Cardiac fibroblast (primary cell): ENCODE measurements around the gene CHMP2A.

Experiments
- DNase-seq, 2 donors: peaks; one replicate each; pipeline versions ENCODE4 v3.0.0 to v3.0.0-alpha.2; 2010; ENCODE audit warnings: low read depth in 2 of 2
- H3K4me3 ChIP-seq, 2 donors: replicated peaks in 1 of 2; 1 replicate in 1 of 2; 2 replicates in 1 of 2; pipeline ENCODE4 v1.5.1; 2011; ENCODE audit warnings: low read depth in 2 of 2, low read length in 2 of 2, mild to moderate bottlenecking in 2 of 2, moderate library complexity in 1 of 2
- TF ChIP-seq, protein P1 (sequence below): IDR thresholded peaks from one replicate; pipeline ENCODE4 v1.5.1; 2011; ENCODE audit warnings: low read depth, mild to moderate bottlenecking, low read length, inconsistent platforms

The CHMP2A gene

DNA sequence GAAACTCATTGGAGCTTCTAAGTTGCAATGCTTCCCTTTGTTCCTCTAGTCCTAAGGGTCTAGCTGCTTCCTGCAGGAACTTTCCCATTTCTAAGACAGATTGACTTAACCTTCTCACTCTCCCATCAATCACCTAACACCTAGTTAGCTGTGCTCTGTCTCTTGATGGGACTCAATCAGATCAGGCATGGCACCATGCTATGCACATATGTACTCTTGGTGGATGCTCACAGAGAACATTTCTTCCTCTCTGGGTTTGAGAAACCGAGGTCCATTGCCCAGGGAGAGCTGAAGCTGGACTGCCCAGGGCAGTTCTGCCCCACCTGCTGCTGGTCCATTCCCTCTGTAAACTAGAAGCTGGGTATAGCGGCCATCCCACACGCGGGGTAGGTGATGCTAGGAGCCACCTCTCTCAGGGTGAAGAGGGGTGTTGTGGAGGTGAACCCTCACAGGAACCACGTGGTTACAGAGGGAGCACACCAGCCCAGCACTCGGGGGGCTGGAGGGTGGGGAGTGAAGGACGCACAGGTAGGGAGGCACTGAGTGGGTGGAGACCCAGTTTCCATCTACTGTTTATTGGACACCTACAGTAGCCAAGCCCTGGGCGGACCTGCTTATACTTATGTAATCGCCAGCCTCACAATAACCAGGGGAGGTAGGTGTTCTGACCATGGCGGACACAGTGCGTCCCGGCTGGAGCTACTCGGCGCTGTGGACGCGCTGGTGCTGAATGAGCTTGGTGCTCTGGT lies 6.6 kb upstream of the CHMP2A start:
- TF ChIP-seq, protein P1, sequence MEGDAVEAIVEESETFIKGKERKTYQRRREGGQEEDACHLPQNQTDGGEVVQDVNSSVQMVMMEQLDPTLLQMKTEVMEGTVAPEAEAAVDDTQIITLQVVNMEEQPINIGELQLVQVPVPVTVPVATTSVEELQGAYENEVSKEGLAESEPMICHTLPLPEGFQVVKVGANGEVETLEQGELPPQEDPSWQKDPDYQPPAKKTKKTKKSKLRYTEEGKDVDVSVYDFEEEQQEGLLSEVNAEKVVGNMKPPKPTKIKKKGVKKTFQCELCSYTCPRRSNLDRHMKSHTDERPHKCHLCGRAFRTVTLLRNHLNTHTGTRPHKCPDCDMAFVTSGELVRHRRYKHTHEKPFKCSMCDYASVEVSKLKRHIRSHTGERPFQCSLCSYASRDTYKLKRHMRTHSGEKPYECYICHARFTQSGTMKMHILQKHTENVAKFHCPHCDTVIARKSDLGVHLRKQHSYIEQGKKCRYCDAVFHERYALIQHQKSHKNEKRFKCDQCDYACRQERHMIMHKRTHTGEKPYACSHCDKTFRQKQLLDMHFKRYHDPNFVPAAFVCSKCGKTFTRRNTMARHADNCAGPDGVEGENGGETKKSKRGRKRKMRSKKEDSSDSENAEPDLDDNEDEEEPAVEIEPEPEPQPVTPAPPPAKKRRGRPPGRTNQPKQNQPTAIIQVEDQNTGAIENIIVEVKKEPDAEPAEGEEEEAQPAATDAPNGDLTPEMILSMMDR: no peak

DNA sequence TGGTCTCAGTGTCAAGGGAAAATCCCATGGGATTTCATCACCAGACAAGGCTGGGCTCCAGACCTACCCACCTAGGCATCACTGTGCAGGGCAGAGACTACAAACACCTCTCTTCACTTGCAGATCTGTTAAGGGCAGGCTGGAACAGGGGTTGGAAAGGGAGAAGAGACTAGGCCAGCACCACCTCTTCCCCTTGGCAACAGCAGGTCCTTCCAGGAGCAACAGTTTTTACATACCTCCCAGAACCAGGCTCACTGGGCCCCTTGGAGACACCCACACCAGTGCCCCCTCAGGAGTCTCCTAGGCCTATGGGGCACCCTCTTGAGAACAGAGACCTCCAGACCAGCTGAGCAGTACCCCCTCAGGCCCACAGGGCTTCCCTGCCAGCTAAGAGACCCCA lies 6.0 kb upstream of the CHMP2A start:
- TF ChIP-seq, protein P1: no peak
- no peak for DNase-seq
- no peak overlapping the region for H3K4me3 ChIP-seq

More for the DNA sequence above, 6.6 kb upstream of the CHMP2A start:
- DNase-seq: no peak
- no peak overlapping the region for H3K4me3 ChIP-seq

DNA sequence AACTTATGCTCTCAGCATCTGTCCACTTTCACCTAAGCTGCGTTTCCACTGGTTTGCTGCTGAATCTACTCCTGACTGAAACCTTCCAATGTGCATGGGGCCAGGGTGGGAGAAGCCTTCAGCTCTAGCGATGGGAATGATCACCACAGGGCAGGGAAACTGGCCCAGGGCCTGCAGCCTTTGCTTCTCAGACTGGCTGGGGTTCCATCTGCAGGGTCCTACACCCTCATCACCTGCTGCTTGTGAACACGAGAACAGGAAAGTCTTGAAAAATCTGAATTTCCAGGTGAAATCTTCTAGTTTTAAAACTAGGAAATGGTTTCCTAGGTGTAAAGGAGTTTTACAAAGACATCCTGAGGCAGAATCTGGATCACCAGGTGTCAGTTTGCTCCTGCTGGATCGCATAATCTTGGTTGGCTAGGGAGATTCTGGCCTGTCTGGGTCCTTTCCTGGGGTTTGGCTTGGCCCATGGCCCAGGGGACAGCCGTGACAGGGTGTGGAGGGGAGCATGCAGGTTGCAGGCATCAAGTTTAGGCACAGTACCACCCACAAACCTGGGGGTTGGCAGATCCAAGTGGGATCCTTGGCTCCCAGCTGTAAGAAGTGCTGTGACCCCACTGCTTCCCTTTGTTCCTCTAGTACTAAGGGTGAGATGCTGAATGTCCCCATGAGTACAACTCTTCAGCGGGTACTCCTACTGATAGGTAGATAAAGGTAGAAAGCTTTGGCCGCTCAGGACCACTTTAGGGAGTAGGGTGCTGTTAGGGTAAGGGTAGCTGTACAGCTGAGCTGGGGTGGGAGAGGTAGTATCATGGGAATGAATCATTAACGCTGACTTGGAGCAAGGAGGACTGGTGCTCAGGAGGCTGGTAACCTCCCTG lies 5.3 kb upstream of the CHMP2A start:
- TF ChIP-seq, protein P1: no peak
- DNase-seq: no peak
- H3K4me3 ChIP-seq: peak overlapping the region; percentile 70 to 75

DNA sequence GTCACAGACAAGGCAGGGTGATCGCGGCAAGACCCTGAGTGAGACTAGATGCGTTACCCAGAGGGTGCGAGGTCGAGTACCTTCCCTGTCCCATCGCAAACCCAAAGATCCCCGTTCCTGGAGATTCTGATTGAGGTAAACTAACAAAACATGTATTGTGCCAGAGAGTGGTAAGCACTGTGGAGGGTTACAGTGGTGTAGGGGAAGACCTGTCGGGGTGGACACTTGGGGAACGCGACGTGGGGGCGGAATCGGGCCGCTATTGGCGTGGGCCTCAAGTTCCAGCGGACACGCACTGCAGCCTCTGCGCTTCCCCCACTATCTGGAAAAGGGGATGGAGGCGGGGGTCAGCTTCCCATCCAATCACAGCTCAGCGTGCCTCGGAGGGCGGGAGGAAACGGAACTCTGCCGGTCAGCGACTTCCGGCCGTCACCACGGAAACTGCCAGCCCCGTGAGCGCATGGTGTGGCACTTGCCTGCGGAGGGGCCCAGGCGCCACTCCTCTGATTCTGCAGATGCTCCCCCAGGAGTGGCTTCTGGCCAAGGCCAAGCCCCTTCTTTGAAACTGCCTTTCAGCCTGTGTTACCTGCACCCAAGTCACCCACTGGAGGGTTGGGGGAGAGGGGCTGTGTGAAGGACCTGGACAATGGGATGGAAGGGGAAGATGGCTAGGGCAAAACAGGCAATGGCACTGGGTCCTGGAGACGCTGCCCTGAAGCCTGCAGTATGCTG lies 4.5 kb upstream of the CHMP2A start:
- DNase-seq: peak; percentile 93 to 95
- TF ChIP-seq, protein P1: no peak

DNA sequence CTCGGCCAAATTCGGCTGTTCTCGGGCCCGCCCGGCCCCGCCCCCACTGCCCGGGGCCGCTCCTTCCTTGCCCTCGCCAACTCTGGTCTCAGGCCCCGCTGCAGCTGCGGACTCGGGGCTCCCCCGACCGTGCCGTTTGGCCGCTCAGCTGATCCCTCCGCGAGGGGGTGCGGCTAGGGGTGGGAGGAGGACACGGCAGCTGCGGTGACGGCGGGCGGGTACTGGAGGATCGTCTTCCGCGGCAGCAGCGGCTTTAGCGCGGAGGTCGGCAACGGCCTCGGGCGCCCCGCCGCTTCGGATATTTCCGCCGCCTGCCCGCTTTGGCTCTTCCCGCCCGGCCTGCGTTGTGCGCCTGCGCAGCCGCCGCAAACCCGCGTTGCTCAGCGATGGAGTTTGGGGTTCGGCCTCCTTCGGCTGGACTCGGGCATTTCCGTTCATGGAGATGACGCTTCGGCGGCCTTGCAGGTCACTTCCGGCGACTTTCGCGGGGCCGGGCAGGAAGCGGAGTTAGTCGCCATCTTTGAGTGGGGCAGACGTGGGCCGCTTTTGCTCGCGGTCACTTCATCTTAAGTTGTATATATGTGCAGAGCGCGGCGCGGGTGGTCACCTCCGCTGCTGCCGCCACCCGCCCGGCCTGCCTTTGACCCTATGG lies 3.8 kb upstream of the CHMP2A start:
- TF ChIP-seq, protein P1: no peak
- peak; percentile 99 for DNase-seq
- H3K4me3 ChIP-seq: peak overlapping the region; percentile 70 to 91

More for the DNA sequence above, 4.5 kb upstream of the CHMP2A start:
- peak overlapping the region; percentile 70 to 75 for H3K4me3 ChIP-seq

DNA sequence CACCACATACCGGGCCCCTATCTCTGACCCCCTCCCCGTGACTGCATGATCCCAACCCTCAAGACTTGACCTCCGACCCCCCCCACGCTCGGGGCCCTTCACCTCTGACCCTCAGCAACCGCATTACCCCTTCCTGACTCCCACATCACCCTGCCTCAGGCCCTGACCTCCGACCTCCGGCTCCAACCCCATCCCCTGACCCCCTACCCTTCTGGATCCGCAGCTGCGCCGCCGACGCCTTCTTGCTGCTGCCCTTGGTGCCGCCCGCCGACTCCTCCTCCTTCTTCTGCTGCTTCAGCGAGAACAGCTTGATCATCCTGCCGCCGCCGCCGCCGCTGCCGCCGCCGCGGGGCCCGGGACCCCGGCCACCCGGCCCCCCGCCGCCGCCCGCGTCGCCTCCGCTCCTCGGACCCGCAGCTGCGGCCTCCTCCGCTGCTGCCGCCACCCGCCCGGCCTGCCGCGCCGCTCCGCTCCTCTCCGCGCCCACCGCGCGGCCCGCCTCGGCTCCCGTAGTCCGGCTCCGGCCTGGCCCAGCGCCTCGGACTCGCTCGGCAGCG lies 3.2 kb upstream of the CHMP2A start, which contains the start of gene UBE2M:
Gene UBE2M (minus strand): TSS at position 546 of the 557 bp plus-strand sequence. CDS start 230 bp downstream, at position 316.
- H3K4me3 ChIP-seq: peak within 1 kb of the TSS; percentile 91 to 94
- TF ChIP-seq, protein P1: no peak
- DNase-seq: peak in 1 of 2 donors; percentile 54
